ENCODE measurements around the gene TLE4. TPM values are rescaled to one million over a fixed set of nuclear protein-coding genes. Genes with fewer than 3 reads are reported as not detected.

TLE4 gene
- total and polyA plus RNA-seq, 10 of the 15 experiments (the other 5 are each of a cell fraction or from before 2014, with no cell fraction given): 5.3 to 53.3 (median 23.3) TPM

DNA sequence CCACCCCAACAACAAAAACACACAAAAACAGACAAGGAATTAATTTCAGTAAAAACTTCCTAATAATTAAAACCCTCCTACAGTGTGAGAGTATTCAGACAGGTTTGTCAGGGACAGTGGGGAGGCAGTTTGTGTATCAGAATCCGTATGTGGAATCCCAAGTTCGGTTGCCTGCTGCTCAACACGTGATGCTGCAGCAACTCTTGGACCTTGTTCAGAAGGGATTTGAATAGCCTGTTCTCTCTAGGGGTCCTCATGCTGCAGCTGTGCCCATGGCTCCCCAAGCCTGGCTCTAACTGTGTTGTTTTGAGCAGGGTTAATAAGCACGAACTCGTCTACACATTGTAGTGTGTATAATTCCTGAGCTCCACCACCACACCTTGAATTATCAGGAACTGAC lies 28.7 kb downstream of the TLE4 start:
- ChIA-PET POLR2A (no interaction called here), SMC1A (ENCODE audit: uncharacterized antibody, unreplicated experiment) (interaction anchor here (0.7 to 2.4 kb wide), 4 partner anchors 14 to 108 kb away, joined by 3 to 14 read pairs (median 4); no protein-coding TSS in a partner anchor), CTCF (no interaction called here), RAD21 (ENCODE audit: unreplicated experiment) (no interaction called here)
- no peaks in the 10 kb centered on the region for H4K20me1 ChIP-seq (ENCODE audit: control insufficient read depth, insufficient read depth)
- ATAC-seq: no peak
- H2AFZ ChIP-seq (ENCODE audit: control insufficient read depth, low read depth, low read length): no peak overlapping the region
- DNase-seq (ENCODE audit: low read depth, low spot score): no peak
- no peaks in the 10 kb centered on the region for H3K4me1 ChIP-seq (ENCODE audit: control insufficient read depth, insufficient read depth, low read length)
- no peaks in the 10 kb centered on the region for H3K27me3 ChIP-seq (replicated peaks in 1 of 2; ENCODE audit: control insufficient read depth in 2 of 2, insufficient read depth in 2 of 2, low read length in 1 of 2)
- H3K79me2 ChIP-seq (ENCODE audit: control insufficient read depth, insufficient read depth, low read length): no peaks in the 10 kb centered on the region
- in situ Hi-C loops (cut with MboI) (no loop called here), intact Hi-C loops (cut with micrococcal nuclease; ENCODE audit: unreplicated experiment) (no loop called here)
- peaks cover 11% of the 10 kb centered on the region; the same call in 2 of the 3 replicates for H3K9me3 ChIP-seq (replicated peaks; ENCODE audit: control insufficient read depth, insufficient read depth, low read length)
- 75% methylated on average over 5 of the region's 5 CpGs for WGBS (ENCODE audit: insufficient coverage, insufficient replicate concordance, low lambda C conversion rate, missing lambda C conversion rate)
- no peak overlapping the region for H3K4me3 ChIP-seq
- TF ChIP-seq CHD1 (IDR thresholded peaks at IDR 0.05; ENCODE audit: low read depth, low read length): no peak
- TF ChIP-seq, protein P1, sequence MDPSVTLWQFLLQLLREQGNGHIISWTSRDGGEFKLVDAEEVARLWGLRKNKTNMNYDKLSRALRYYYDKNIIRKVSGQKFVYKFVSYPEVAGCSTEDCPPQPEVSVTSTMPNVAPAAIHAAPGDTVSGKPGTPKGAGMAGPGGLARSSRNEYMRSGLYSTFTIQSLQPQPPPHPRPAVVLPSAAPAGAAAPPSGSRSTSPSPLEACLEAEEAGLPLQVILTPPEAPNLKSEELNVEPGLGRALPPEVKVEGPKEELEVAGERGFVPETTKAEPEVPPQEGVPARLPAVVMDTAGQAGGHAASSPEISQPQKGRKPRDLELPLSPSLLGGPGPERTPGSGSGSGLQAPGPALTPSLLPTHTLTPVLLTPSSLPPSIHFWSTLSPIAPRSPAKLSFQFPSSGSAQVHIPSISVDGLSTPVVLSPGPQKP (IDR thresholded peaks at IDR 0.05; ENCODE audit: low read depth, low read length): no peak
- no peak overlapping the region for H3K9ac ChIP-seq (ENCODE audit: control insufficient read depth, insufficient read depth, low read length)
- H3K4me2 ChIP-seq (ENCODE audit: control insufficient read depth, insufficient read depth): no peak overlapping the region
- H3K27ac ChIP-seq (ENCODE audit: control insufficient read depth, insufficient read depth): no peak overlapping the region
- no TSS peak for BruUV-seq (replicated peaks)
- no peaks in the 10 kb centered on the region; a peak in 1 of 4 replicates for H3K36me3 ChIP-seq (ENCODE audit: control insufficient read depth in 2 of 2, insufficient read depth in 2 of 2, low read length in 1 of 2)
- FAIRE-seq: no peak

GRCh38 chr9:79603222-79603920 lies 31.6 kb downstream of the TLE4 start:
- WGBS (ENCODE audit: insufficient coverage, insufficient replicate concordance, low lambda C conversion rate, missing lambda C conversion rate): 98% methylated on average over 3 of the region's 3 CpGs
- H3K79me2 ChIP-seq (ENCODE audit: control insufficient read depth, insufficient read depth, low read length): no peaks in the 10 kb centered on the region
- H3K9me3 ChIP-seq (replicated peaks; ENCODE audit: control insufficient read depth, insufficient read depth, low read length): peaks cover 11% of the 10 kb centered on the region; the same call in 2 of the 3 replicates
- ChIA-PET RAD21 (ENCODE audit: unreplicated experiment) (no interaction called here), SMC1A (ENCODE audit: uncharacterized antibody, unreplicated experiment) (interaction anchor here (2.2 kb wide), 1 partner anchor 21 kb away, joined by 7 read pairs; no protein-coding TSS in a partner anchor), POLR2A (interaction anchor here (0.6 kb wide), 1 partner anchor 32 kb away, joined by 3 read pairs; the partner anchor contains the start of gene TLE4), CTCF (interaction anchor here (1.3 kb wide), 1 partner anchor 11 kb away, joined by 3 read pairs; no protein-coding TSS in a partner anchor)
- H3K36me3 ChIP-seq (ENCODE audit: control insufficient read depth in 2 of 2, insufficient read depth in 2 of 2, low read length in 1 of 2): no peaks in the 10 kb centered on the region; a peak in 1 of 4 replicates
- BruUV-seq (replicated peaks): no TSS peak
- H3K27me3 ChIP-seq (replicated peaks in 1 of 2; ENCODE audit: control insufficient read depth in 2 of 2, insufficient read depth in 2 of 2, low read length in 1 of 2): no peaks in the 10 kb centered on the region
- in situ Hi-C loops (cut with MboI): no loop called here
- H3K4me3 ChIP-seq: no peak overlapping the region
- DNase-seq (ENCODE audit: low read depth, low spot score) (no peak), FAIRE-seq (no peak), ATAC-seq (no peak)
- no peak overlapping the region for H2AFZ ChIP-seq (ENCODE audit: control insufficient read depth, low read depth, low read length)
- no peaks in the 10 kb centered on the region for H4K20me1 ChIP-seq (ENCODE audit: control insufficient read depth, insufficient read depth)
- no peaks in the 10 kb centered on the region for H3K4me1 ChIP-seq (ENCODE audit: control insufficient read depth, insufficient read depth, low read length)
- intact Hi-C loops (cut with micrococcal nuclease; ENCODE audit: unreplicated experiment): no loop called here
- no peak overlapping the region for H3K9ac ChIP-seq (ENCODE audit: control insufficient read depth, insufficient read depth, low read length)
- H3K4me2 ChIP-seq (ENCODE audit: control insufficient read depth, insufficient read depth): no peak overlapping the region
- H3K27ac ChIP-seq (ENCODE audit: control insufficient read depth, insufficient read depth): no peak overlapping the region
- TF ChIP-seq PAX5 (IDR thresholded peaks at IDR 0.05; ENCODE audit: borderline replicate concordance, low read depth, low read length) (no peak), TCF3 (IDR thresholded peaks at IDR 0.05; ENCODE audit: borderline replicate concordance, insufficient read depth, low read depth, low read length) (no peak), FOXM1 (IDR thresholded peaks at IDR 0.05; ENCODE audit: low read depth, low read length) (no peak)
- TF ChIP-seq, protein P2, sequence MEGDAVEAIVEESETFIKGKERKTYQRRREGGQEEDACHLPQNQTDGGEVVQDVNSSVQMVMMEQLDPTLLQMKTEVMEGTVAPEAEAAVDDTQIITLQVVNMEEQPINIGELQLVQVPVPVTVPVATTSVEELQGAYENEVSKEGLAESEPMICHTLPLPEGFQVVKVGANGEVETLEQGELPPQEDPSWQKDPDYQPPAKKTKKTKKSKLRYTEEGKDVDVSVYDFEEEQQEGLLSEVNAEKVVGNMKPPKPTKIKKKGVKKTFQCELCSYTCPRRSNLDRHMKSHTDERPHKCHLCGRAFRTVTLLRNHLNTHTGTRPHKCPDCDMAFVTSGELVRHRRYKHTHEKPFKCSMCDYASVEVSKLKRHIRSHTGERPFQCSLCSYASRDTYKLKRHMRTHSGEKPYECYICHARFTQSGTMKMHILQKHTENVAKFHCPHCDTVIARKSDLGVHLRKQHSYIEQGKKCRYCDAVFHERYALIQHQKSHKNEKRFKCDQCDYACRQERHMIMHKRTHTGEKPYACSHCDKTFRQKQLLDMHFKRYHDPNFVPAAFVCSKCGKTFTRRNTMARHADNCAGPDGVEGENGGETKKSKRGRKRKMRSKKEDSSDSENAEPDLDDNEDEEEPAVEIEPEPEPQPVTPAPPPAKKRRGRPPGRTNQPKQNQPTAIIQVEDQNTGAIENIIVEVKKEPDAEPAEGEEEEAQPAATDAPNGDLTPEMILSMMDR (IDR thresholded peaks at IDR 0.05 in 2 of 3, conservative IDR thresholded peaks at IDR 0.05 in 1 of 3; ENCODE audit: control insufficient read depth in 2 of 3, extremely low read depth in 1 of 3, insufficient read depth in 1 of 3, low read depth in 3 of 3, low read length in 3 of 3): no peak
- TF ChIP-seq, protein P3, sequence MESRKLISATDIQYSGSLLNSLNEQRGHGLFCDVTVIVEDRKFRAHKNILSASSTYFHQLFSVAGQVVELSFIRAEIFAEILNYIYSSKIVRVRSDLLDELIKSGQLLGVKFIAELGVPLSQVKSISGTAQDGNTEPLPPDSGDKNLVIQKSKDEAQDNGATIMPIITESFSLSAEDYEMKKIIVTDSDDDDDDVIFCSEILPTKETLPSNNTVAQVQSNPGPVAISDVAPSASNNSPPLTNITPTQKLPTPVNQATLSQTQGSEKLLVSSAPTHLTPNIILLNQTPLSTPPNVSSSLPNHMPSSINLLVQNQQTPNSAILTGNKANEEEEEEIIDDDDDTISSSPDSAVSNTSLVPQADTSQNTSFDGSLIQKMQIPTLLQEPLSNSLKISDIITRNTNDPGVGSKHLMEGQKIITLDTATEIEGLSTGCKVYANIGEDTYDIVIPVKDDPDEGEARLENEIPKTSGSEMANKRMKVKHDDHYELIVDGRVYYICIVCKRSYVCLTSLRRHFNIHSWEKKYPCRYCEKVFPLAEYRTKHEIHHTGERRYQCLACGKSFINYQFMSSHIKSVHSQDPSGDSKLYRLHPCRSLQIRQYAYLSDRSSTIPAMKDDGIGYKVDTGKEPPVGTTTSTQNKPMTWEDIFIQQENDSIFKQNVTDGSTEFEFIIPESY (IDR thresholded peaks at IDR 0.05): no peak
